Neuronal stem cell (in vitro differentiated cells): Measurements from ENCODE around the gene SH2D7.
A peak's percentile ranks its signal among the peaks of the same experiment; 100 is the strongest.

Experiments used
- DNase-seq: peaks from one replicate; pipeline ENCODE4 v3.0.0-alpha.2; 2013; ENCODE audit warnings: low spot score
- H2AFZ ChIP-seq: one replicate; pipeline ENCODE4 v1.6.1; 2013; ENCODE audit warnings: mild to moderate bottlenecking, low read length, inconsistent platforms
- H2AK5ac ChIP-seq: 2 replicates; pipeline ENCODE4 v1.6.1; 2013; ENCODE audit warnings: low read depth, mild to moderate bottlenecking, inconsistent platforms, low read length, moderate library complexity, mixed read lengths
- H2BK120ac ChIP-seq: 2 replicates; pipeline ENCODE4 v1.6.1; 2013; ENCODE audit warnings: low read depth, mild to moderate bottlenecking, inconsistent platforms, low read length, moderate library complexity, mixed read lengths
- H2BK12ac ChIP-seq: one replicate; pipeline ENCODE4 v1.6.1; 2013; ENCODE audit warnings: low read length, inconsistent platforms
- H2BK15ac ChIP-seq: 2 replicates; pipeline ENCODE4 v1.6.1; 2013; ENCODE audit warnings: mild to moderate bottlenecking, low read length, inconsistent platforms, mixed read lengths
- H2BK5ac ChIP-seq: one replicate; pipeline ENCODE4 v1.6.1; 2013; ENCODE audit warnings: inconsistent platforms, mild to moderate bottlenecking, low read length, moderate library complexity
- H3K14ac ChIP-seq: one replicate; pipeline ENCODE4 v1.6.1; 2013; ENCODE audit warnings: low read length, inconsistent platforms
- H3K18ac ChIP-seq: 2 replicates; pipeline ENCODE4 v1.6.1; 2013; ENCODE audit warnings: low read length, inconsistent platforms
- H3K23ac ChIP-seq: 2 replicates; pipeline ENCODE4 v1.6.1; 2013; ENCODE audit warnings: low read depth, mild to moderate bottlenecking, mixed read lengths, low read length, inconsistent platforms; ENCODE audit not compliant: poor library complexity
- H3K27ac ChIP-seq: replicated peaks from 3 replicates; pipeline ENCODE4 v1.5.1; 2013; ENCODE audit warnings: low read length, inconsistent platforms
- H3K27me3 ChIP-seq, 3 experiments: 2 replicates each; pipeline ENCODE4 v1.6.1; 2013; ENCODE audit warnings: low read length in 3 of 3, mild to moderate bottlenecking in 2 of 3, inconsistent platforms in 1 of 3, low read depth in 1 of 3, mixed read lengths in 1 of 3, moderate library complexity in 1 of 3; ENCODE audit not compliant: control insufficient read depth in 3 of 3, insufficient read depth in 3 of 3
- H3K36me3 ChIP-seq, 2 donors: replicated peaks in 1 of 2; 2 replicates each; pipeline ENCODE4 v1.6.1; 2013; ENCODE audit warnings: low read length in 2 of 2; ENCODE audit not compliant: control insufficient read depth in 2 of 2, insufficient read depth in 2 of 2
- H3K4ac ChIP-seq: 2 replicates; pipeline ENCODE4 v1.6.1; 2013; ENCODE audit warnings: inconsistent platforms, mild to moderate bottlenecking, low read length, moderate library complexity
- H3K4me1 ChIP-seq, 2 donors: 1 replicate in 1 of 2; 2 replicates in 1 of 2; pipeline ENCODE4 v1.6.1; 2013; ENCODE audit warnings: low read length in 2 of 2, low read depth in 1 of 2; ENCODE audit not compliant: control insufficient read depth in 2 of 2, insufficient read depth in 1 of 2
- H3K4me2 ChIP-seq: one replicate; pipeline ENCODE4 v1.6.1; 2013; ENCODE audit warnings: mild to moderate bottlenecking, low read length, inconsistent platforms; ENCODE audit not compliant: insufficient read depth, poor library complexity, severe bottlenecking
- H3K4me3 ChIP-seq, 2 donors: 2 replicates each; pipeline ENCODE4 v1.5.1; 2013; ENCODE audit warnings: low read length in 2 of 2, mild to moderate bottlenecking in 2 of 2, inconsistent platforms in 1 of 2, moderate library complexity in 1 of 2
- H3K79me1 ChIP-seq: one replicate; pipeline ENCODE4 v1.6.1; 2013; ENCODE audit warnings: low read depth, mild to moderate bottlenecking, inconsistent platforms, low read length, moderate library complexity
- H3K9ac ChIP-seq: one replicate; pipeline ENCODE4 v1.6.1; 2013; ENCODE audit warnings: mild to moderate bottlenecking, low read depth, low read length, inconsistent platforms; ENCODE audit not compliant: poor library complexity
- H3K9me3 ChIP-seq, 2 donors: replicated peaks in 1 of 2; 2 replicates each; pipeline versions ENCODE3 to v1.6.1; 2013; ENCODE audit warnings: low read length in 2 of 2, mild to moderate bottlenecking in 2 of 2, inconsistent platforms in 1 of 2, low read depth in 1 of 2, mixed read lengths in 1 of 2, moderate library complexity in 1 of 2; ENCODE audit not compliant: control insufficient read depth in 2 of 2, insufficient read depth in 1 of 2
- H4K8ac ChIP-seq: one replicate; pipeline ENCODE4 v1.6.1; 2013; ENCODE audit warnings: low read depth, mild to moderate bottlenecking, inconsistent platforms, low read length, moderate library complexity
- H4K91ac ChIP-seq: one replicate; pipeline ENCODE4 v1.6.1; 2013; ENCODE audit warnings: low read length, low read depth, mild to moderate bottlenecking, inconsistent platforms; ENCODE audit not compliant: poor library complexity
- WGBS, 2 donors: extraction: QIAGEN DNeasy Blood & Tissue Kit; methylation state at CpG; one replicate each; pipeline ENCODE4 v1.1.7; 2013; ENCODE audit warnings: missing lambda C conversion rate in 2 of 2, mixed read lengths in 1 of 2; ENCODE audit not compliant: insufficient read length in 2 of 2, insufficient replicate concordance in 1 of 2; ENCODE audit errors: extremely low coverage in 2 of 2; 5-methylcytosine and 5-hydroxymethylcytosine counted together

SH2D7 gene

GRCh38 chr15:78142332-78142731 is 50.0 kb downstream of the SH2D7 start:
- no peak overlapping the region for H4K8ac ChIP-seq
- H3K9ac ChIP-seq, result no peak overlapping the region
- H2AK5ac ChIP-seq, result no peak overlapping the region
- no peak overlapping the region for H2BK15ac ChIP-seq
- H2AFZ ChIP-seq, result no peak overlapping the region
- no peaks in the 10 kb centered on the region for H3K9me3 ChIP-seq
- no peak overlapping the region for H3K27ac ChIP-seq
- no peaks in the 10 kb centered on the region for H3K4me1 ChIP-seq
- no peaks in the 10 kb centered on the region for H3K27me3 ChIP-seq
- H3K79me1 ChIP-seq, result no peaks in the 10 kb centered on the region
- H3K4ac ChIP-seq, result no peak overlapping the region
- H3K18ac ChIP-seq, result no peak overlapping the region
- H2BK5ac ChIP-seq, result no peak overlapping the region
- DNase-seq, result no peak
- H2BK120ac ChIP-seq, result no peak overlapping the region
- no peak overlapping the region for H2BK12ac ChIP-seq
- no peak overlapping the region for H3K14ac ChIP-seq
- H3K36me3 ChIP-seq, result no peaks in the 10 kb centered on the region
- no peak overlapping the region for H3K4me2 ChIP-seq
- no peak overlapping the region for H3K23ac ChIP-seq
- H4K91ac ChIP-seq, result no peak overlapping the region
- WGBS, 2 donors, result no CpG with 5 or more reads among the region's 3 CpGs
- no peak overlapping the region for H3K4me3 ChIP-seq

GRCh38 chr15:78146425-78147154 is 54.2 kb downstream of the SH2D7 start:
- H3K4me1 ChIP-seq, result peaks cover 3 to 6% of the 10 kb centered on the region in 2 donors
- H3K9ac ChIP-seq, result no peak overlapping the region
- H4K8ac ChIP-seq, result no peak overlapping the region
- DNase-seq, result no peak
- no peak overlapping the region for H2BK12ac ChIP-seq
- H3K23ac ChIP-seq, result no peak overlapping the region
- no peak overlapping the region for H3K27ac ChIP-seq
- no peak overlapping the region for H3K4me3 ChIP-seq
- no peak overlapping the region for H3K14ac ChIP-seq
- H2BK5ac ChIP-seq, result no peak overlapping the region
- H4K91ac ChIP-seq, result no peak overlapping the region
- H3K18ac ChIP-seq, result no peak overlapping the region
- no peak overlapping the region for H2BK15ac ChIP-seq
- no peaks in the 10 kb centered on the region for H3K79me1 ChIP-seq
- H2AK5ac ChIP-seq, result no peak overlapping the region
- no peaks in the 10 kb centered on the region for H3K9me3 ChIP-seq
- H3K36me3 ChIP-seq, result no peaks in the 10 kb centered on the region
- no CpG with 5 or more reads among the region's 4 CpGs for WGBS, 2 donors
- no peak overlapping the region for H3K4ac ChIP-seq
- no peak overlapping the region for H3K4me2 ChIP-seq
- H2AFZ ChIP-seq, result no peak overlapping the region
- H3K27me3 ChIP-seq, result peaks cover 0 to 10% (median 0%) of the 10 kb centered on the region in 3 experiments
- H2BK120ac ChIP-seq, result no peak overlapping the region

DNA sequence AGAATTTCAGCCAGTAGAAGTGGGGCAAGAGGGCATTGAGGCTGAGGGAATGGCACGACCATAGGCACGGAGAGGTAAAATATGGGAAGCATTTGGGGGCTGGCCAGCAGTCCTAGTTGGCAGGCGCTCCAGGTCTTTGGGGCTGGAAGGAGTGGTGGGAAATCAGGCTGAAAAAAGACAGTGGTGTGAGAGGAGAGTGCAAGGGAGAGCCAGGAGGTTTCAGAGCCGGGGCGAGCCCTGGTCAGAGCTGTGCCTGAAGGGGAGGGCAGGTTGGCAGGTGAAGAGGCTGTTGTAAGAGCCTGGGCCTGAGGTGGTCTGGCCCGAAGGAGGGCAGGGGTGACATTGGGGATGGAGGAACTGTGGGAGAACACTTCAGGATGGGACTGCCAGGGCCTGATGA is 55.2 kb downstream of the SH2D7 start:
- Histone ChIP-seq H3K18ac (no peak overlapping the region), H3K27me3 (peaks cover 0 to 10% (median 0%) of the 10 kb centered on the region in 3 experiments), H3K9me3 (no peaks in the 10 kb centered on the region), H3K4me1 (peaks cover 3 to 6% of the 10 kb centered on the region in 2 donors), H3K9ac (no peak overlapping the region), H2BK120ac (no peak overlapping the region), H3K4ac (no peak overlapping the region), H3K4me2 (no peak overlapping the region), H2AFZ (no peak overlapping the region), H4K91ac (no peak overlapping the region), H3K4me3 (peak overlapping the region in 1 of 2 donors; percentile 14), H4K8ac (no peak overlapping the region), H3K23ac (no peak overlapping the region), H2AK5ac (no peak overlapping the region), H3K79me1 (no peaks in the 10 kb centered on the region), H3K14ac (no peak overlapping the region), H3K27ac (no peak overlapping the region), H2BK12ac (no peak overlapping the region), H3K36me3 (no peaks in the 10 kb centered on the region), H2BK15ac (no peak overlapping the region), H2BK5ac (no peak overlapping the region)
- WGBS, 2 donors, result no CpG with 5 or more reads among the region's 6 CpGs
- no peak for DNase-seq

GRCh38 chr15:78148392-78149067 is 56.2 kb downstream of the SH2D7 start:
- H3K4me2 ChIP-seq, result peak overlapping the region; percentile 43
- H4K8ac ChIP-seq, result no peak overlapping the region
- H2AK5ac ChIP-seq, result no peak overlapping the region
- H4K91ac ChIP-seq, result no peak overlapping the region
- no peak overlapping the region for H2BK12ac ChIP-seq
- H3K27me3 ChIP-seq, result peaks cover 0 to 10% (median 0%) of the 10 kb centered on the region in 3 experiments
- H3K9me3 ChIP-seq, result no peaks in the 10 kb centered on the region
- no CpG with 5 or more reads among the region's 14 CpGs for WGBS, 2 donors
- H3K18ac ChIP-seq, result no peak overlapping the region
- H3K79me1 ChIP-seq, result no peaks in the 10 kb centered on the region
- no peak overlapping the region for H3K9ac ChIP-seq
- DNase-seq, result no peak
- H3K14ac ChIP-seq, result no peak overlapping the region
- H3K4me3 ChIP-seq, result peak overlapping the region; percentile 75 to 90
- H3K4me1 ChIP-seq, result peaks cover 3 to 6% of the 10 kb centered on the region in 2 donors
- no peak overlapping the region for H2BK15ac ChIP-seq
- peak overlapping the region; percentile 99 for H2AFZ ChIP-seq
- no peaks in the 10 kb centered on the region for H3K36me3 ChIP-seq
- H3K4ac ChIP-seq, result no peak overlapping the region
- H3K23ac ChIP-seq, result no peak overlapping the region
- no peak overlapping the region for H3K27ac ChIP-seq
- H2BK120ac ChIP-seq, result no peak overlapping the region
- no peak overlapping the region for H2BK5ac ChIP-seq
